HEK293 (cell line): ENCODE data around the gene IGSF3.

Source experiments
- CTCF ChIA-PET: fragments of 350-600 bp; formaldehyde crosslinking; extraction: SDS; loops from one replicate; lab custom pipeline; 2021; ENCODE audit warnings: antibody characterized with exemption; lab: Yijun Ruan, JAX
- POLR2A ChIA-PET: fragments of 300-600 bp; formaldehyde crosslinking; extraction: SDS; loops from one replicate; lab custom pipeline; 2020; ENCODE audit warnings: antibody characterized with exemption, inconsistent platforms; lab: Yijun Ruan, JAX
- H3K27ac ChIP-seq: fragments of 200-500 bp; sonication (Bioruptor generic); 2 replicates; pipeline ENCODE4 v1.5.1; 2014; ENCODE audit warnings: low read depth, low read length, control low read depth, inconsistent platforms; ENCODE audit errors: extremely low read depth
- H3K36me3 ChIP-seq, 2 experiments: fragments of 200-500 bp in 1 of 2; sonication (Bioruptor generic) in 1 of 2; 1 replicate in 1 of 2; 2 replicates in 1 of 2; pipeline ENCODE4 v1.5.1; 2014 to 2017; ENCODE audit warnings: inconsistent platforms in 2 of 2, low read length in 2 of 2; ENCODE audit not compliant: control insufficient read depth in 2 of 2, insufficient read depth in 1 of 2
- H3K4me1 ChIP-seq: fragments of 200-500 bp; sonication (Bioruptor generic); 2 replicates; pipeline ENCODE4 v1.5.1; 2014; ENCODE audit warnings: mild to moderate bottlenecking, low read length, inconsistent platforms; ENCODE audit not compliant: control insufficient read depth, insufficient read depth
- H3K4me3 ChIP-seq: 2 replicates; pipeline ENCODE4 v1.5.1; 2011; ENCODE audit warnings: low read depth, mild to moderate bottlenecking, control low read depth, low read length, moderate library complexity
- H3K9me3 ChIP-seq: fragments of 200-500 bp; sonication (Bioruptor generic); 2 replicates; pipeline ENCODE4 v1.5.1; 2014; ENCODE audit warnings: low read depth, low read length, inconsistent platforms; ENCODE audit not compliant: control insufficient read depth, insufficient read depth
- BCL6B ChIP-seq: fragments of 450-650 bp; formaldehyde crosslinking; IDR thresholded peaks from 2 replicates; pipeline ENCODE4 v1.5.1; 2017; ENCODE audit warnings: missing biosample characterization, missing genetic modification characterization
- GLIS2 ChIP-seq: fragments of 450-650 bp; formaldehyde crosslinking; IDR thresholded peaks from 2 replicates; pipeline ENCODE4 v1.5.1; 2016; ENCODE audit warnings: missing biosample characterization, missing genetic modification characterization
- KLF16 ChIP-seq: fragments of 450-650 bp; formaldehyde crosslinking; IDR thresholded peaks from 2 replicates; pipeline ENCODE4 v1.5.1; 2017; ENCODE audit warnings: missing biosample characterization, missing genetic modification characterization
- MZF1 ChIP-seq: fragments of 450-650 bp; formaldehyde crosslinking; IDR thresholded peaks from 2 replicates; pipeline ENCODE4 v1.5.1; 2017; ENCODE audit warnings: missing biosample characterization, missing genetic modification characterization, borderline replicate concordance
- SALL2 ChIP-seq: fragments of 450-650 bp; formaldehyde crosslinking; IDR thresholded peaks from 2 replicates; pipeline ENCODE4 v1.5.0; 2017; ENCODE audit warnings: missing biosample characterization, mild to moderate bottlenecking, missing genetic modification characterization, borderline replicate concordance
- YY2 ChIP-seq: fragments of 450-650 bp; formaldehyde crosslinking; IDR thresholded peaks from 2 replicates; pipeline ENCODE4 v1.5.1; 2016; ENCODE audit warnings: missing biosample characterization, missing genetic modification characterization
- ZBTB11 ChIP-seq: fragments of 450-650 bp; formaldehyde crosslinking; conservative IDR thresholded peaks from 2 replicates; pipeline ENCODE4 v1.5.1; 2016; ENCODE audit warnings: low read depth, missing biosample characterization, missing genetic modification characterization
- ZFP69B ChIP-seq: fragments of 450-650 bp; formaldehyde crosslinking; IDR thresholded peaks from 2 replicates; pipeline ENCODE4 v1.5.1; 2016; ENCODE audit warnings: missing biosample characterization, missing genetic modification characterization
- ZNF157 ChIP-seq: fragments of 450-650 bp; formaldehyde crosslinking; IDR thresholded peaks from 2 replicates; pipeline ENCODE4 v1.5.1; 2016; ENCODE audit warnings: missing biosample characterization, missing genetic modification characterization
- ZNF2 ChIP-seq: fragments of 450-650 bp; formaldehyde crosslinking; IDR thresholded peaks from 2 replicates; pipeline ENCODE4 v1.5.1; 2016; ENCODE audit warnings: missing biosample characterization, missing genetic modification characterization
- ZNF26 ChIP-seq: fragments of 450-650 bp; formaldehyde crosslinking; IDR thresholded peaks from 2 replicates; pipeline ENCODE4 v1.5.1; 2016; ENCODE audit warnings: missing biosample characterization, missing genetic modification characterization
- ZNF266 ChIP-seq: fragments of 450-650 bp; formaldehyde crosslinking; IDR thresholded peaks from 2 replicates; pipeline ENCODE4 v1.5.1; 2016; ENCODE audit warnings: missing biosample characterization, missing genetic modification characterization, low read depth
- ZNF280C ChIP-seq: fragments of 450-650 bp; formaldehyde crosslinking; IDR thresholded peaks from 2 replicates; pipeline ENCODE4 v1.5.1; 2016; ENCODE audit warnings: missing biosample characterization, missing genetic modification characterization
- ZNF423 ChIP-seq: fragments of 450-650 bp; formaldehyde crosslinking; IDR thresholded peaks from 2 replicates; pipeline ENCODE4 v1.5.1; 2016; ENCODE audit warnings: missing biosample characterization, missing genetic modification characterization
- ZNF521 ChIP-seq: fragments of 450-650 bp; formaldehyde crosslinking; IDR thresholded peaks from 2 replicates; pipeline ENCODE4 v1.5.1; 2017; ENCODE audit warnings: missing biosample characterization, mild to moderate bottlenecking, missing genetic modification characterization
- ZNF529 ChIP-seq: fragments of 450-650 bp; formaldehyde crosslinking; IDR thresholded peaks from 2 replicates; pipeline ENCODE4 v1.5.1; 2017; ENCODE audit warnings: missing genetic modification characterization, missing biosample characterization; ENCODE audit not compliant: insufficient replicate concordance
- ZNF548 ChIP-seq: fragments of 450-650 bp; formaldehyde crosslinking; IDR thresholded peaks from 2 replicates; pipeline ENCODE4 v1.5.1; 2016; ENCODE audit warnings: missing biosample characterization, missing genetic modification characterization
- ZNF596 ChIP-seq: fragments of 450-650 bp; IDR thresholded peaks from 2 replicates; pipeline ENCODE4 v1.5.0; 2018; ENCODE audit warnings: missing biosample characterization, mild to moderate bottlenecking, missing genetic modification characterization, moderate library complexity
- ZNF776 ChIP-seq: fragments of 450-650 bp; formaldehyde crosslinking; IDR thresholded peaks from 2 replicates; pipeline ENCODE4 v1.5.0; 2017; ENCODE audit warnings: missing biosample characterization, missing genetic modification characterization, borderline replicate concordance
- ZNF777 ChIP-seq: fragments of 450-650 bp; formaldehyde crosslinking; IDR thresholded peaks from 2 replicates; pipeline ENCODE4 v1.5.1; 2017; ENCODE audit warnings: missing biosample characterization, missing genetic modification characterization, borderline replicate concordance
- ZNF792 ChIP-seq: fragments of 450-650 bp; formaldehyde crosslinking; IDR thresholded peaks from 2 replicates; pipeline ENCODE4 v1.5.1; 2016; ENCODE audit warnings: missing biosample characterization, missing genetic modification characterization
- TF ChIP-seq, protein P1 (sequence below): fragments of 450-650 bp; formaldehyde crosslinking; optimal IDR thresholded peaks from 2 replicates; pipeline ENCODE3; 2016; ENCODE audit warnings: missing biosample characterization, mild to moderate bottlenecking, missing genetic modification characterization
- TF ChIP-seq, protein P2 (sequence below): fragments of 450-650 bp; formaldehyde crosslinking; IDR thresholded peaks from 2 replicates; pipeline ENCODE4 v1.5.1; 2016; ENCODE audit warnings: missing biosample characterization, missing genetic modification characterization

The IGSF3 gene

GRCh38 chr1:116570358-116571214 lies 96.9 kb downstream of the IGSF3 start, which contains the start of gene CD58 (continued):
- no peak for TF ChIP-seq ZNF792
- TF ChIP-seq ZNF548 (tag by site-specific recombination) = no peak
- TF ChIP-seq ZNF157 = no peak
- TF ChIP-seq GLIS2 (tag by site-specific recombination) = peak; percentile 97
- no peak for TF ChIP-seq ZNF26 (tag by site-specific recombination)
- TF ChIP-seq ZNF2 (tag by site-specific recombination) = 0 out of 2 replicates have a peak, but pooled peaks have one; percentile 45
- no peak for TF ChIP-seq BCL6B (tag by site-specific recombination)
- TF ChIP-seq ZNF776 (tag by site-specific recombination) = no peak
- no peak for TF ChIP-seq ZFP69B (tag by site-specific recombination)

GRCh38 chr1:116569776-116570357 lies 97.7 kb downstream of the IGSF3 start:
- Histone ChIP-seq H3K36me3 (no peaks in the 10 kb centered on the region), H3K27ac (0 out of 2 replicates have a peak overlapping the region, but pooled peaks have one; percentile 56), H3K4me3 (peak overlapping the region; percentile 80), H3K9me3 (no peaks in the 10 kb centered on the region), H3K4me1 (no peaks in the 10 kb centered on the region; the same call in 1 of the 2 replicates)
- ChIA-PET CTCF (interaction anchor here (0.7 to 1.5 kb wide), 6 partner anchors 9 to 714 kb away, joined by 3 to 6 read pairs (median 4); no protein-coding TSS in a partner anchor), POLR2A (interaction anchor here (0.6 to 1.2 kb wide), 2 partner anchors 200 to 490 kb away, joined by 3 to 4 read pairs; partner anchors contain the start of gene TTF2)
- TF ChIP-seq ZBTB11 (tag by site-specific recombination) = no peak
- peak; percentile 52; the same call in 1 of the 2 replicates for TF ChIP-seq ZNF777
- no peak for TF ChIP-seq ZNF266 (tag by site-specific recombination)
- TF ChIP-seq ZNF280C (tag by site-specific recombination) = no peak
- TF ChIP-seq SALL2 (tag by site-specific recombination) = no peak
- no peak for TF ChIP-seq ZNF521 (tag by site-specific recombination)
- TF ChIP-seq ZNF596 (tag by site-specific recombination) = no peak
- TF ChIP-seq ZNF423 (tag by site-specific recombination) = no peak
- TF ChIP-seq ZNF548 (tag by site-specific recombination) = no peak
- TF ChIP-seq MZF1 (tag by site-specific recombination) = no peak
- TF ChIP-seq KLF16 = no peak
- no peak for TF ChIP-seq YY2 (tag by site-specific recombination)
- TF ChIP-seq, protein P1, sequence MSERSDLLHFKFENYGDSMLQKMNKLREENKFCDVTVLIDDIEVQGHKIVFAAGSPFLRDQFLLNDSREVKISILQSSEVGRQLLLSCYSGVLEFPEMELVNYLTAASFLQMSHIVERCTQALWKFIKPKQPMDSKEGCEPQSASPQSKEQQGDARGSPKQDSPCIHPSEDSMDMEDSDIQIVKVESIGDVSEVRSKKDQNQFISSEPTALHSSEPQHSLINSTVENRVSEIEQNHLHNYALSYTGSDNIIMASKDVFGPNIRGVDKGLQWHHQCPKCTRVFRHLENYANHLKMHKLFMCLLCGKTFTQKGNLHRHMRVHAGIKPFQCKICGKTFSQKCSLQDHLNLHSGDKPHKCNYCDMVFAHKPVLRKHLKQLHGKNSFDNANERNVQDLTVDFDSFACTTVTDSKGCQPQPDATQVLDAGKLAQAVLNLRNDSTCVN (tag by site-specific recombination) = no peak
- TF ChIP-seq ZNF529 (tag by site-specific recombination) = no peak
- TF ChIP-seq, protein P2, sequence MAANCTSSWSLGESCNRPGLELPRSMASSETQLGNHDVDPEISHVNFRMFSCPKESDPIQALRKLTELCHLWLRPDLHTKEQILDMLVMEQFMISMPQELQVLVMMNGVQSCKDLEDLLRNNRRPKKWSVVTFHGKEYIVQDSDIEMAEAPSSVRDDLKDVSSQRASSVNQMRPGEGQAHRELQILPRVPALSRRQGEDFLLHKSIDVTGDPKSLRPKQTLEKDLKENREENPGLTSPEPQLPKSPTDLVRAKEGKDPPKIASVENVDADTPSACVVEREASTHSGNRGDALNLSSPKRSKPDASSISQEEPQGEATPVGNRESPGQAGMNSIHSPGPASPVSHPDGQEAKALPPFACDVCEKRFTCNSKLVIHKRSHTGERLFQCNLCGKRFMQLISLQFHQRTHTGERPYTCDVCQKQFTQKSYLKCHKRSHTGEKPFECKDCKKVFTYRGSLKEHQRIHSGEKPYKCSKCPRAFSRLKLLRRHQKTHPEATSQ (tag by site-specific recombination) = no peak
